Left lobe of liver (tissue), 2 donors: ENCODE data around the gene DRD1. TPM values are rescaled to one million over a fixed set of nuclear protein-coding genes. Genes with fewer than 3 reads are reported as not detected.
"Not testable (repeated sequence)": the region's sequence is repeated elsewhere in the genome, so short reads cannot be mapped to it uniquely, and the experiment has no call there.

Source experiments
- ATAC-seq: fragments of 200-7000 bp; cut with Tn5 transposase; one replicate; pipeline ENCODE4 v1.9.1; 2020; ENCODE audit warnings: mild to moderate bottlenecking, moderate library complexity
- DNase-seq: peaks from one replicate; pipeline ENCODE4 v3.0.0-alpha.2; 2020; ENCODE audit warnings: low spot score
- total RNA-seq: library from RNA; stranded (reverse); gene quantifications from one replicate; pipeline ENCODE4 v1.2.1, GENCODE V29; 2021
- donor health status: DM: no; HTN: no; CAD: no; lungs with moderate emphysema.
- donor health status: DM: no; HTN: yes; CAD: no.

The DRD1 gene
- total RNA-seq, 1 donor from 2014 or later, result 0.13 TPM

DNA sequence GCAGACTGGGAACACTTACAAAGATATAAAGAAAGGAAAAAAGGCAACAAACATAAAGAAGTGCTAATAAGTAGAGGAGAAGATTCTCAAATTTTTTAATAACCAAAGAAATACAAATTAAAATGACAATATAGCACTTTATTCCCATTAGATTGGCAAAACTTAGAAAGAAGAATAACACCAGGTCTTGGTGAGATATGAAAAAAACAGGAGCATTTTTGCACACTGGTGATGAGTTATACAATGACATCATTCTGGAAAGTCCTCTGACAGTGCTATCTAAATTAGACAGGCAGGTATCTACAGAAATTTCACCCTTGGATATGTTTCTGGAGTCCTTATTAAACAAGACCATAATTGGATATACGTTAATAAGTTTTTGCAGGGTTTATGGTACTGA is 24.9 kb upstream of the DRD1 start:
- no peak for DNase-seq
- ATAC-seq, result no peak

GRCh38 chr5:175467983-175468690 is 24.2 kb upstream of the DRD1 start:
- peak; percentile 62 for DNase-seq
- peak; percentile 82 for ATAC-seq

DNA sequence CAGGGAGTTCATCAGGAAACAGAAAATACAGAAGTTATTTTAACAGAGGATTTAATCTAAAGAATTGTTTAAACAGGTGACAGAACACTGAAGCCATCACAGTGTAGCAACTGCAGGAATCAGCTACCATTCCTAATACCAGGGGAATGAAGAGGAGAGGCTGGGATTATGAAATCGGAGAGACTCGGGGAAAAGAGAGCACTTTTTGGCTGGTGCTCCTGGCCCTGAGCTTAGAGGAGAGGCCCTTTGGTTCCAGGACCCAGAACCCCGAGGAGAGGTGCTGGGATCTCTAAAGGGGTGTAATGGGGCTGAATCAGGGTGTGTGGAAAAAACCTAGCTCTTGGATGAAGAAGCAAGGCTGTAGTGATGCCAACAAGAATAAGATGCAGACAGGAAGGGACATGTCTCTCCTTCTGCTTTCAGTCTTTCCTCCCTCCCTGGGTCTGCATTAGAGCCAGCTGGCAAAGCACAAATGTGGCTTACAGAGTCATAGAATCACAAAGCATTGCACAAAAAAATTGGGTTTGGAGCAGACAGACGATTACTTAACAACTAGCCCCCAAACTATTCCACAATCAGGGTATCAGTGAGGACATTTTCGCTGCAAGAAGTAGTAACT is 22.8 kb upstream of the DRD1 start:
- peak; percentile 73 for ATAC-seq
- peak; percentile 62 for DNase-seq

DNA sequence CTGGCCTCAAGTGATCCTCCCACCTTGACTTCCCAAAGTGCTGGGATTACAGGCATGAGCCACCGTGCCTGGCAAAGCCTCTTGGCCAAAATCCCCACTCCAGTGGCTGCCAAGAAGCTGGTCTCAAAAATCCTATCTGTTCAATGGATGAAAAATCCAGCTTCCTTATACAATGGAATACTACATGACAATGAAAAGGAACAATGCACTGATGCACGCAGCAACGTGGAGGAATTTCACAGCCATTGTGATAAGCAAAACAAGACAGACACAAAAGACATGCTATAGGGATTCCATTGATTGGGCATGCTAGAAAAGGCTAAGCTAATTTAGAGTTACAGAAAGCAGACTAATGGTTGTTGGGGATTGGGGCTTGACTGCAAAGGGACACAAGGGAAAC is 21.3 kb upstream of the DRD1 start:
- ATAC-seq, result no peak
- DNase-seq, result no peak

DNA sequence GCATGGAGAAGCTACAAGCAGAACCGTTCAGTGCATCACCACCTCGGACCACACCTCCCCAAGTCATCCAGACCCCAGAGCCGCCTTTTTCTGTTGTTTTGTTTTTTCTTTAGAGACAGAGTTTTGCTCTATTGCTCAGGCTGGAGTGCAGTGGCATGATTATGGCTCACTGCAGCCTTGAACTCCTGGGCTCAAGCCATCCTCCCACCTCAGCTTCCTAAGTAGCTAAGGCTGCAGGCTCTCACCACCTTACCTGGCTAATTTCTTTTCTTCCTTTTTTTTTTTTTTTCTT is 20.9 kb upstream of the DRD1 start:
- ATAC-seq, result no peak
- DNase-seq, result no peak

- ATAC-seq, result peak; percentile 73
- DNase-seq, result peak; percentile 60
These were observed 20.3 kb upstream of the DRD1 start for GRCh38 chr5:175464074-175464941.

DNA sequence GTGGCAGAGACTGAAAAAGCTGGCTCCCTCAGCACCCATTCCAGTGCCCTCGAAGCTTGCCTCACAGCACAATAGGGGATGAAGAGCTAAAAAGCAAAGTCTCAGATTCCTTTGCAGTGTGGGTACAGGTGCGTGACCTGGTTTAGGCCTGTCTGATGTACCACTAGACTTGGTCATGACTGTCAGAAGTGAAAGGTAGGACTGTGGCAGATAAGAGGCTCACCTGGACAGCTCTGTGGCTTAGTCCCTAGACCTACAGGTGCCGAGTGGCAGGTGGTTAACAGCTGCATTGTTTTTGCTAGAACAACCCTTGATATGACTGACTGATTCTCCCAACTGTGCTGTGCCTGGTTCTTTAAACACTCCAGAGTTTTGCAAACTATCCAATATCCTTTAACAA is 19.7 kb upstream of the DRD1 start:
- DNase-seq (no peak), ATAC-seq (no peak)

GRCh38 chr5:175461370-175461769 is 17.4 kb upstream of the DRD1 start:
- no peak for DNase-seq
- ATAC-seq, result no peak

DNA sequence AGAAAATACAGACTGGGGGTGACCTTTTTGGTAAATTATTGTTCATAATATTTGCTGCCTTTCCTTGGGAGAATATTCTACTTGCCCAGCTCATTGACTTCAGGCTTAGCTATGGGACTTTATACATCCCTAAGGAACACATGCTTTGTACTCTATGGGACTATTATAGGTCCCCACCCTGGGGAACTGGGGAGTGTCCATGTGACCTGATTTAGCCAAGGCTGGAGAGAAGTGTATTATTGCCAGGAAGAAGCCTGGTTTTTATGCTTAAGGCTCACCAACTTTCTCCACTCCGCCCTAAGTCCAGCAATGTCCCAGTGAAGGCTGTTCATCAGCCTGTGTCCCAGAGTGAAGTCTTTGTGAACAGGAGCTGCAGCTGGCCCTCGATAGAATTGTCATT is 16.6 kb upstream of the DRD1 start:
- ATAC-seq (no peak), DNase-seq (no peak)

- no peak for DNase-seq
- peak; percentile 75 for ATAC-seq
These were observed 16.1 kb upstream of the DRD1 start for GRCh38 chr5:175460126-175460525.

DNA sequence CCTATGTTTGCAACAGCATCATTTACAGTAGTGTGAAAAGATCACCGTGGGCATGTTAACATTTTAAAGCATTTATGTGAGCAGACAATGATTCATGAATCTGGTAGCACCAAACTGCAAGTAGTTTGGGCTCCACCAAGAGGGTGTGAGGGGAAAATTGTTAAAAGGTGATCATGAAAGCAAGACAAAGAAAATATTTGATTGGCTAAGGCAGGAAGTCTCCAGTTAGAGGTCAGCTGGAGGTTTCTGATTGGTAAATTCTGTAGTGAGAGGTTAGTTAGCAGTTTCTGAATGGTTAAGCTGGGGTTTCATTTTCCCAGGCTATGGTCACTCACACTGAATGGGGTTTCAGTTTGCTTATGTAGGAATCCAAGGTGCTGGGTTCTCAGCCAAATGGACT is 13.5 kb upstream of the DRD1 start:
- DNase-seq (no peak), ATAC-seq (peak; percentile 19)

DNA sequence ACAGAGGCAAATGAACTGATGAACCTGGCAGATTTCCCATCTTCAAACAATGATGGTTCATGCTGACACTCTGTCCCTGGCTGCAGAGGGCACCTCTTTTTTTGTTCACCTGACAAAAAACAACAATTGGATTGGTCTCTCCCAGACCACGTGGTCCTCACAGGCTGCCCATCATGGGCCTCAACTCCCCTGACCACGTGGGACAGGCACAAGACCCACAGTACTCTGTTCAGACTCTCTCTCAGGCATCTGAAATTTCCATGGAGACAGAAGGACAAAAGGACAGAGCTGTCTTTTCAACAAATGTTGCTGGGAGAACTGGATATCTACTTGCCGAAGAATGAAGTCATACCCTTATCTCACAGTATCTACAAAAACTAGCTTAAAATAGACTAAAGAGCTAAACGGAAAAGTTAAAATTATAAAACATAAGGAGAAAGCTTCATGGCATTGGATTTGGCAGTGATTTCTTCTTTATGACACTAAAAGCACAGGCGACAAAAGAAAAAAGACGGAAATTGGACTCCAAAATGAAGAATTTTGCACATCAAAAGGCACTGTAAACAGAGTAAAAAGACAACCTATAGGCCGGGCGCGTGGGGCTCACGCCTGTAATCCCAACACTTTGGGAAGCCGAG is 12.2 kb upstream of the DRD1 start:
- DNase-seq, result no peak
- ATAC-seq, result no peak

GRCh38 chr5:175454338-175454737 is 10.4 kb upstream of the DRD1 start:
- not testable (repeated sequence) for DNase-seq, ATAC-seq

DNA sequence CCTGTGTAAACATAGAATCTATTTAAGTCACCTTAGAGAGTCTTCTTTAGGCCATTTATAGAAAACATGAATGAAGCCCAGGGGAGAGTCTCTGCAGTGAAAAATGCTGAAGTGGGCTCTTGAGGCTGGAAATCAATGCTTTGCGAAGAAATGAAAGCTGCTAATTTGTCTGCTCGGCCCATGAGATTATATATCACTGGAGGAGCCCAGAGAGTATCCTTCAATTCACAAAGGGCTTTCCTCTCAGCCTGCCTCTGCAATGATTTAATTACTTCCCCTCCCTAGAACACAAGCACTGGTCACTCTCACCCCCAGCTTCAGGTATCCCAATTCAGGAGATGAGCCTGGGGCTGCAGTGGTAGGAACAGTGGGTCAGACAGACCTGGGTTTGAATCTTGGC is 8.2 kb upstream of the DRD1 start:
- ATAC-seq (no peak), DNase-seq (no peak)

DNA sequence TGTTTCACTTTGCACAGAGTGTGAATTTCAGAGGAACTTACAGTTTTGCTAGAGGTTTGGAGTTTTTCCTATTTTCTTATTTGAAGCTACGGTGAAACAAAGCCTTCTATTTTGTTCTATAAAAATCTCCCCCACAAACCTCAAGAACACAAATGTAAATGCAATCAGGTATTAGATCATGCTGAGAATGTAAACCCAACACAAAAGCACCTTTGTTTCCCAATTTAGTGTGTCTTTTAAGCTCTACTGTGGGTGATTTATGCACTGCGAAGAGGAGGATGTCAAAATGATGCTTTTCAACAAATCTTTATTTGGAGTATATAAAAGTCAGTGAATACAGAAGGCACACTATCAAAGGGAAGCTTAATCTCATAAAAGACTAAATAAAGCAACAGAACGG is 4.3 kb upstream of the DRD1 start:
- DNase-seq, result no peak
- no peak for ATAC-seq

DNA sequence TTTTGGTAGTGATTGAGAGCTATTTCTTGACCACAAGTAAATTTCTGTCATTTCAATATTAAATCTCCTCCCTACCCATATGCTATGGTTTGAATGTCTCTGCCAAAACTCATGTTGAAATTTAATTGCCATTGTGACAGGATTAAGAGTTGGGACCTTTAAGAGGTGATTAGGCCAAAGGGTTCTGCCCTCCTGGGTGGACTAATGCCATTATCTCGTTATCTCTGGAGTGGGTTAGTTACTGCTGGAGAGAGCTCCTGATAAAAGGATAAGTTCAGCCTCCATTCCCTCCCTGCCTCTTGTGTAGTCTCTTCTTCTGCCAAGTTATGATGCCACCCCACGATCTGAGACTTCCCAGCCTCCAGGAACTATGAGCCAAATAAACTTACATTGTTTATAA is 3.6 kb upstream of the DRD1 start:
- ATAC-seq, result no peak

DNA sequence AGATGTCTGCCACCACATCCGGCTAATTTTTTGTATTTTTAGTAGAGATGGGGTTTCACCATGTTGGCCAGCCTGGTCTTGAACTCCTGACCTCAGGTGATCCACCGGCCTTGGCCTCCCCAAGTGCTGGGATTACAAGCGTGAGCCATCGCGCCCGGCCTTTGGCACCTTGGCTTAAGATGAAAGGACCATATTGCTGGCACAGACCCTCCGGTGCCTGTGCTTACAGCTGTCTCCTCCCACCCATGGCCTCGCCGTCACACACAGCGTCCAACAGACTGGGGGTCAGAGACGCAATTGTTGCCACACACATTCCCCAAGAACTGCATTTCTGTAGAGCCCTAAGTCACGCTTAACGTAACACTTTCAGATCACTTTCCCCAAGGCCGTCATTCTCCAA is 2.4 kb upstream of the DRD1 start:
- ATAC-seq (peak; percentile 76), DNase-seq (peak; percentile 83)

More for the DNA sequence above, 3.6 kb upstream of the DRD1 start:
- no peak for DNase-seq

DNA sequence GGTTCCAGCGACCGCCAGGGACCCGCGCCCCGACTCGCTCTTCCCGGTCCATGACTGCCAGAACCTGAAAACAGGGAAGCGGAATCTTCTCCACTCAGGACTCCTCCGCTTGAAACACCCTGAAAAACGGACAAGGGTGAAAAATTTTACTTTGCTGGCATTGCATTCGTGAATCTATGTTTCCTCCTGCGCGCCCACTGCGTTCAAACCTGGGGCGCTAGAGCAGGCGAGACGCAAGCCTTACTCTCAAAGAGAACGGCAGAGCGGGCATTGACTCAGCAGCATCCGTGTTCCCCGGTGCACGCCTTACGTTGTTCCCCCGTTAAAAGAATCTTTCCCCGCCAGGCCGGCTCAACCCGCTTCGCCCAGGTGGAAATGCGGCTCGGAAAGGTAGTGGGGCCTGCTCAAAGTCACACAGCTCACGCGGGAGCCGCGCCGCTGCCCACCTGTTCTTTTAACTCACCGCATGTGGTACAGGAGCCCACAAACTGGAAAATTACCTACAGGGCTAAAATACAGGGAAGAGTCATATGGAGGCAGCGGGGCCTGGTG is 999 bp upstream of the DRD1 start:
- DNase-seq (no peak), ATAC-seq (no peak)

DNA sequence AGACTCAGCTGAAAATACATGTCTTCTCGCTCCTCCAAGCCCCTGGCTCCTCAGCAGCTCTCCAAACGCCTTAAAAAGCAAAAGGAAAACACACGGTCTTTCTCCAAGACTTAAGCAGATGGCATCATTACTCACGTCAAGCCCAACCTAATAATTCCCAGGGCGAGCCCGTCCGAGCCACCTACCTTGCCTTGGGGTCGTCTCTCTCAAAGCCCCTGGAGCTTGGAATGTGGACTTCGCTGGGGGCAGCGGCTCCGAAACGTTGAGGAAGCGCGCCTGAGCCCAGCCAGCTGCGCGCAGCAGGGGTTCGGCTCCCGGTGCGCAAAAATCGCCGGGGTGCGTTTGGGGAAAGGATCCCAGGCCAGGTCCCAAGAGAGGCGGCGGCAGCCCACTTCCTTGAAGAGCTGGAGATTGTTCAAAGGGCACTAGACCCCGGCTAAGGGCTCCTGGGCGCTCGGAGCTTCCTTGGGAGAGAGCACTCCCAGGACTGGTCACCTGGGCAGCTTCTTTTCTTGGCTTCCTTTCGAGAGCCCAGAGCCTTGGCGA is 395 bp downstream of the DRD1 start:
- ATAC-seq, result no peak
- no peak for DNase-seq

- ATAC-seq (no peak), DNase-seq (no peak)
These were observed 5.6 kb downstream of the DRD1 start for GRCh38 chr5:175438234-175438857.

- ATAC-seq, result no peak
- DNase-seq, result no peak
These were observed 7.6 kb downstream of the DRD1 start for GRCh38 chr5:175436359-175436758.
